Stimulated activated CD8-positive, alpha-beta memory T cell treated with anti-CD3 and anti-CD28 coated beads, Interleukin-7, amount 100 ng/mL, for 24 hours (primary cell): ENCODE measurements around the gene ABL2.
"Not testable (repeated sequence)": the region's sequence is repeated elsewhere in the genome, so short reads cannot be mapped to it uniquely, and the experiment has no call there.

Source experiments
- DNase-seq: peaks from one replicate; pipeline ENCODE4 v3.0.0-alpha.2; 2020; ENCODE audit warnings: low read depth

The ABL2 gene

DNA sequence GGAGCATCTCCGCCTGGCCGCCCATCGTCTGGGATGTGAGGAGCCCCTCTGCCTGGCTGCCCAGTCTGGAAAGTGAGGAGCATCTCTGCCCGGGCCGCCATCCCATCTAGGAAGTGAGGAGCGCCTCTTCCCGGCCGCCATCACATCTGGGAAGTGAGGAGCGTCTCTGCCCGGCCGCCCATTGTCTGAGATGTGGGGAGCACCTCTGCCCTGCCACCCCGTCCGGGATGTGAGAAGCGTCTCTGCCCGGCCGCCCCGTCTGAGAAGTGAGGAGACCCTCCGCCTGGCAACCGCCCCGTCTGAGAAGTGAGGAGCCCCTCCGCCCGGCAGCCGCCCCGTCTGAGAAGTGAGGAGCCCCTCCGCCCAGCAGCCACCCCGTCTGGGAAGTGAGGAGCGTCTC is 94.3 kb downstream of the ABL2 start:
- not testable (repeated sequence) for DNase-seq

DNA sequence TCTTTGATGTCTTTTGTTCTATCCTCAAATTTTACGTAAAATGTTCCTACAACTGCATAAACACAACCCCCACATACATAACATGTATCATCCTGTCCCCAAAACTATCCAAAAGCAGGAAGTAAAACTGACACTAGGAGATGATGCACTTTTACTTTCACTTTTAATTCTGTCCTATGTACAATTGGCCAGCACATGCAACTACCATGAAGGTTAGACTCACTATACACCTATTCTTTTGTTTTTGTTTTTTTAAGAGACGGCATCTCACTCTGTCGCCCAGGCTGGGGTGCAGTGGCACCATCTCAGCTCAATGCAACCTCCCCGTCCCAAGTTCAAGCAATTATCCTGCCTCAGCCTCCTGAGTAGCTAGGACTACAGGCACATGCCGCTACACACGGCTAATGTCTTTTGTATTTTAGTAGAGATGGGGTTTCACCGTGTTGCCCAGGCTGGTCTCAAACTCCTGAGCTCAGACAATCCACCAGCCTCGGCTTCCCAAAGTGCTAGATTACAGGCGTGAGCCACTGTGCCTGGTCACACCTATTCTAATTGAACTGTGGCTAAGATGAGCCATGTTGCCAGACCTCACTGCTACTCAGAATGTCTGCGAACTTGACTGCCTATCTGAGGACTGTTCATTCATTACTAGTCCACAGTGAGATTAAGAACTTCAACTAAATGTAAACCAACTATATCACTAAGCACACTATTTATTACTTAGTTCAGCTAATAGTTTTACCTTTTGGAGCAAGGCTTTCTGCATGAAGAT is 99.6 kb downstream of the ABL2 start:
- DNase-seq: no peak

DNA sequence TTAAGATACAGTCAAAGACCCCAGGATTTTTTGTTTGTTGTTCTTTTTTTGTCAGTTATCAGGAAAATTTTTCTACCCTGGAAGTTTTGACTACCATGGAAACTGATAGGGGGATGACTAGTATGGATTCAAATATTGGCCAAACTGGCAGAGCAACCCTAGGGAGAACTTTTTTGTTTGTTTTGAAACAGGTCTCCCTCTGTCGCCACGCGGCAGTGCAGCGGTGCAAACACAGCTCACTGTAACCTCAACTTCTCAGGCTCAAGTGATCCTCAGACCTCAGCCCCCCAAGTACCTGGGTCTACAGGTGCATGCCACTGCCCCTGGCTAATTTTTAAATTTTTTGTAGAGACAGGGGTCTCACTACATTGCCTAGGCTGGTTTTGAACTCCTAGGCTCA is 101.0 kb downstream of the ABL2 start:
- DNase-seq: no peak

DNA sequence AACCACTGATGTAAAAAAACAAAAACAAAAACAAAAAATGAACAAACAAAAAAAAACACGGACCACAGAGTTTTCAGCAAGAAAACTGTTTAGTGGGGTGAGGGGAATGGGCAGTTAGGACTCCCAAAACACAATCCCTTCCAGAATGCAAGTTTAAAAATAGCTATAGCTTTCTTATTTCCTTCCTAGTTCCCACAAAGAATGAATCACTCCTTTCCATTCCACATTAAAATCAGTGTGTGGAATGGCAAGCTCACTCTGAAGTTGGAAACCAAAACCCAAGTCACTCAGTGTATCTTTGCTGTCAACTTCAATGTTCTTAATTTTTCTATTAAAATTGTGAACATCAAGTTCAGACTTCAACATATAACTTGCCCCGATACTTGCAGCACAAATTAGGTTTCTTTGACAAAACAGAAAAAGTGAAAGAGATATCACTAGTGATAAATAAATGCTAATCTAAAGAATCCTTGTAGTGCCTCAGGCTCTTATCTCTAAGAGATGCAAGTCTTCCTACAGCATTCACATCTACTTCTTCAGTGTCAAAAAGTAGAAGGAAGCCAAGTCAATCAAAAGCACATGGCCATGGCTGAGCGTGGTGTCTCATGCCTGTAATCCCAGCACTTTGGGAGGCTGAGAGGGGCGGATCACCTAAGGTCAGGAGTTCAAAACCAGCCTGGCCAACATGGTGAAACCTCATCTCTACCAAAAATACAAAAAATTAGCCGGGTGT is 102.1 kb downstream of the ABL2 start:
- no peak for DNase-seq

DNA sequence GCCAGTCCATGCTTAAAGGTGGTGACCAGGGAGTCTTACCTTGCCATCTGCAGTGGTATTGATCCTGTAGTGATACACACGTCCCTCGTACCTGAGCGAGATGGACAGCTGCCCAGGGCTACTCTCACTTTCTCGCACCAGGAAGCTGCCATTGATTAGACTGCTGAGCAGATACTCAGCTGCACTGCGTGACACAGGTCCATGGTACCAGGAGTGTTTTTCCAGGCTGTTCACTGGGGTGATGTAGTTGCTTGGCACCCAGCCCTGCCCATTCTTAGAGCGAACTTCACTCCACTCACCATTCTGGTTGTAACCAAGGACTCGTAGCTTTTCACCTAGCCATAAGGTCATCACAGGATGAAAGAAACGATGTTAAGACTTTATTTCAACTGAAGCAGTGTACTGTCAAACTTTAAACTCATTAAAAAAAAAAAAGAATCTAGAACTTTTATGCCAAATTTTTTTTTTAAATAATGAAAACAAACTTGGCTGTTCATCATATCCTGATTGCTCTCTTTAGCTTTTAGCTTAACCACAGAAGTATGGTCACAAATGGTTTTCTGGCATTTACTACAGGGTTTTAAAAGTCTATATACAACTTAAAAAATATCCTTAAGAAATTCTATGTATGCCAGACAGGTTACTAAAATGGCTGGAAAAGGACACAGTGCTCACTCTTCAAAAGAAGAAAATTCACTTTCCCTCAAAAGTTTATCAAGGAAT is 103.0 kb downstream of the ABL2 start:
- DNase-seq: no peak

DNA sequence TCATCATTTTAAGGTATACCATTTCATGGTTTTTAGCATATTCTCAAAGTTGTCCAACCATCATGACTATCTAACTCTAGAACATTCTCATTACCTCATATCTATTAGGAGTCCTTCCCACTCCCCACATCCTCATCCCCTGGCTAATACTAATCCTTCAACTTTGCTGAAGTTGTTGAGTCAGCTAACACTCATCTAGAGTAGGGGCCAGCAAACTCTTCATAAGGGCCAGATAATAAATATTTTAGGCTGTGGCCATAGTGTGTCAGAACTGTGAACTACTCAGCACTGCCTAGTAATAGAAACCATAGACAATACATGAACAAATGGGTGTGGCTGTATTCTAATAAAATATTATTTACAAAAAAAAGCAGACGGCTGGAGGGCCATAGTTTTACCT is 104.6 kb downstream of the ABL2 start:
- no peak for DNase-seq

DNA sequence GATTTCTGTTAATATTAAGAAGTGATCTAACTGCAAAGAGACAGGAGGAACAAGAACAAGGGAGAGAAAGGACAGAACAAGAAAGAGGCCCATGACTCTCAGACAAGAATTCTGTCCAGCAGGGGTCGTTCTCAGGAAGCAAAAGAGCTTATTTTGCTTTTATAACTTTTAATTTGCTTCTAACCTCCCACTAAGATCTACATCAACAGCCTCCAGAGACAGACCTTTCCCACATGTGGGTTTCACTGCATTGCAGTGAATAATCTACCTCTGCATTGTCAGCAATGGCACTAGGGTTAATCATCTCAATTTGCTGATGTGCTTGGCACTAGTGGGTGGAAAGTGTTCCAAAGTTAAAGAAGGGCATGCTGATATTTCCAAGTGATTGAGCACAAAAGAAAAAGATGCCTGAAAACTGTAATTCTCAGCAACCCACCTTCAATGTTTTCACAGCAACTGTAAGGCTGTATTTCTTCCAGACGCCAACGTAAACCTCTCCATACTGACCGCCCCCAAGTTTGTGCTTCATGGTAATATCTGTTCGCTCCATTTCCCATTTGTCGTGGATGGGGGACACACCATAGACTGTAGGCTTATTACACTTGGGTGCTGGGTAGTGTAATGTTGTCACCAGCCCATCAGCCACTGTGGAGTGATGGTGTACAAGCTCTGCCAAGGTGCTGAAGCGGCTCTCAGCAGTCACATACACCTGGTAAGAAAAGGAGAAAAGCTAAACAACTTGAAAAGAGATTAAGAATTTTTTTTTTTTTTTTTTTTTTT is 108.1 kb downstream of the ABL2 start:
- DNase-seq: no peak

DNA sequence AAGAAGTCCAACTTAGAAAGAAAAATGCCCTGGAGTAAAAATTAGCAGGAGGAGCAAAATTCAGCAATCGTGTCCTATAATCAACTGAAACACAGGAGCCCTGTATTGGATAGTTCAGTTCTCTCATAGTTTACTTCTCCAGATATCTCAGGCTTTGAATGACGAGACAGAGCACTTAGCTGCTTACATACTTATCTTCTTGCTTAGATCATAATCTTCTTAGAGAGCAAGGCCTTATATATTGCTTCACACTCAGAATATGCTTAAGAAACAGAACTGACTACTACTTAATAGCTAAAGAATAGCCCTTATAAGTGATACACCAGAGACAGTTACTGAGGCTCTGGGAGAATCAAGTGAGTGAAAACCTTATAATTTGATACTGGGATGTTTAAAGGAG is 108.7 kb downstream of the ABL2 start:
- no peak for DNase-seq

DNA sequence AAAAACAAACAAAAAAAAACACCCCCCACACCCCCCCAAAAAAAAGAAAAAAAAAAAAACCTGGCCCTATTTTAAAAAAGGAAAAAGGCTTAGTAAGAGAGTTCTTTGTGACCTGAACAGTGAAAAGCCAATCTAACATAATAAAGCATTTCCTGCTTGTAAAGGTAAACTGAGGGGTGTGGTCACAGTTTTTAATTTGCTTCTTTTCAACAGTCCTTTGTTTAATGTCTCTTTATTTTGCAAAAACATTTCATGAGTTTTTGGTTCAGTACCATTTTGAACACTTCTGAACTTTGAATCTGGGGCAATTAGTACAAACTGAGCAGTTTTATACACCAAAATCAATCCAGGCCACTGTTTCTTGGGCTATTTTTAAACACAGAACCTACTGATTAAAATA is 110.0 kb downstream of the ABL2 start:
- DNase-seq: no peak

DNA sequence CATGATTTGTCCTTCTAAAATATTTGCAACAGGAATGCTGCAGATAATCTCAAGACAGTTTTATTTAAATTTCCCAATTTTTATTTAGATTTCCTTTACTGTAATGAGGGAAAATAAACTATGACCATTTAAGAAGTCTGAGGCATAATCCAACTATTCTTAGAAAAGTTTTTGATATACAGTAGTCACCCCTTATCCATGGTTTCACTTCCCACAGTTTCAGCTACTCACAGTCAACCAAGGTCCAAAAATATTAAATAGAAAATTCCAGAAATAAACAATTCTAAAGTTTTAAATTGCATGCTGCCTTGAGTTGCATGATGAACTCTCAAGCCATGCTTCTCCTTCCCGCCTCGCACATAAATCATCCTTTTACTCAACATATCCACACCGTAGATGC is 114.3 kb downstream of the ABL2 start:
- no peak for DNase-seq

DNA sequence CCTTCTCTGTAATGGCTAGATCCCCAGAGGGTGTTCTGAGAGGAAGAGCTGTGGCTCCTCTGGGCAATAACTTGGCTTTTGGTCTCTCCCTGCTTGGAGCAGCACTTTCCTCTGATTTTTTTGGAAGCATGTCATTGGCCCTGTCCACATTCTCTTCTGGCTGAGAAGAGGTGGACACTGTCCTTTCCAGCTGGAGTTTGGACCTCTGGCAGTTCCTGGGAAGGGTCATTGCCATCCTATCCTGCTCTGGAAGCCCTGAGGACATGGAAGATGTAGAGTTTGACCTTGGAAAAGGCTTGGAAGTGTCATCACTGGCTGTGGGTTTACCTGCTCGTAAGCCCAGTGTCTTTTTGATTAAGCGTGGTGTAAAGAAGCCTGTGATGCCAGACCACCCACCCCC is 120.8 kb downstream of the ABL2 start:
- DNase-seq: no peak

DNA sequence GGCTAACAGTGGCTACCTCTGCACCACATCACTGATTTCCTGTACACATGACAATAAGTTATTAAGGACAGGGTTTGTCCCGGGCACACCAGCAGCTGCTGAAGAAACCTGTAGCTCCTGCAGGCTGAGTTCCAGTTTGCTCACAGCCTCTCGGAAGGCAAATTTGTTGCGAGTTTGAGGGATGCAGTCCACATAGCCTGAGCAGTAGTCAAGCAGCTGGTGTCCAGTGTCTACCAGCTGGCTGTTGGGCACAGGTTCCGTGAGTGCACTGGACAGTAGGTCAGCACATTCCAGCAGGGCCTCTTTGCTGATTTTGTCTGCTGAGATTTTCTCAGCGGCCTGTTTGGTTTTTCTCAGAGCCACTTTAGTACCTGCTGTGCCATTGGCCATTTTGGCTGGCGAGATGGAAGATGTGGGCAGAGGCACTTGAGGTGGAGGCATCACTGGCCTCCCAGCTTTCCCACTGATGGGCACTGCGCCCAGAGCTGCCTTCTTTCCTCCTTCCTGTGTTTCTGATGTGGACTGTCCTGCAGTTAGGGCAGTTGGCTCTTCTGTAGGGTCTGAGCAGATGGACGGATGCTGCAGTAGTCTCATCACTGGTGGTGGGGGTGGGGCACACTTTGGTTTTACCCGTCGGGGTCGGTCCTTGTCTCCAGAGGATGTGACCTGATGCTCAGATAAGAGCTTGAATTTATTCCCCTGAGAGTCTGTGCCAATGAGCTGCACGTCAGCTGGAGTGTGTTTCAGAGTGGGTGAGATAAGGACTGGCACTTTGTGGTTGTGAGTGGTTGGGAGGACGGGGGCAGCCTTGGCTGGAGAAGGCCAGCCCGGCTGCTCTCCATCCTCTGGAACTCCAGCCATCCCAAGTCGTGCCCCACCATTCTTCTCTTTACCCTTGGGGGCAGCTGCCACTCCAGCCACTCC is 121.5 kb downstream of the ABL2 start:
- no peak for DNase-seq

DNA sequence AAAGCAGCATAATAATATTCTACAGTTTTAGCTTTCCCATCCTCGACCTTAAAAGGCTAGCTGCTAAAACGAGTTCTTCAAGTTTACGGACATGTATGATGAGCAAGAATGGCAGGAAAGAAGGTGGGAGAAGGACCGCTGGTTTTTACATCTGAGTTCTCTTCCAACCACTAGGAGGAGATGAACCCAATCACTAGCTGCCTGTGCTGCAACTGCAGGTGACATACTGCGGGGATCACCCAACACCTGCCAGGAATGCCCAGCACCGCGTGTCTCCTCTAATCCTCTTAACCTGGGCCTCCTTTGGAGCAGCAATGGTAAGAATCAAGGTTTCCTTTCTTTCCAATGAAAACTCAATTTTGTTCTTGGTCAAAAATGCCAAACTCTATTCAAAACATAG is 124.1 kb downstream of the ABL2 start:
- no peak for DNase-seq

DNA sequence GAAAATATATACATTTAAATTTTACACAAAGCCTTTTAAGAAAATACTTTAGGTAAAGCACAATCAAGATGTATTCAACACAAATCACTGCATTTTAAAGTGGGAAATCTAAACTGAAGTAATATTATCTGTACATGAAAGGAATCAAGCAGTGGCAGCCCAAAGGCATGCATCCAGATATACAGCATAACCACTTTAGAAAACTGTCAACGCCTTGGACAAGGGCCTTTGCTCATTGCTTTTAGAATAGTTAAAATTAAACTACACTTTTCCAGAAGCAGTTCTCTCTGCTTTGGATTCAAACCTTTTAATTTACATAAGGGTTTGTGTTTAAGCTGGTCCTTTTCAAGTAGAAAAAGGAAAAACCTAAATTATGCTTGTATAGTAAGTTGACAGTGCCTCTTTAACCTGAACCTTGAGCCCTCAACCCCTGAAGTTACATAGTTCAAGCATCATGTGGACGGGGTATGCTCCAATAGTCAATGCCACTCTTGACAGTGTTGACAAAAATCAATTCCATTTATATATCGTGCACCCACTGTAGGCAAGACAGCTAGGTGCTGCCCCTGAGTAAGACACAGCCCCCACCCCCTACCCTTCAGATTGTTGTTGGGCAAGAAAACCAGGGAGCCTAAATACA is 124.7 kb downstream of the ABL2 start:
- DNase-seq: no peak

DNA sequence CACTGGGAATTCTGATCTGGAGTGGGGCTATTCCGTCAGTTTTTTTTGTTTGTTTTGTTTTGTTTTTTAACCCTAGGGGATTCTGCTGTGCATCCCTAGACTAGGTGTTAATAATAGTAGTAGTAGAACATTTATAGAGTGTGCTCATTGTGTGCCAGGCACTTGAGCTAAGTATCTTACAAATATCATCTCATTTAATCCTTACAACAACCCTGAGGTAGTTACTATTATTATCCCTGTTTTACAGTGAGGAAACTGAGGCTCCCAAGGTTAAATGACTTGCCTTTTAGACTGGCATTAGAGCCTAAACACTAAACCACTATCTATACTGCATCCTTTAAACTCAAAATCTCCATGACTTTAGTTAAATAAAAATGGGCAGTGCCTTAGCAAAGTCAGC is 125.5 kb downstream of the ABL2 start:
- DNase-seq: no peak

DNA sequence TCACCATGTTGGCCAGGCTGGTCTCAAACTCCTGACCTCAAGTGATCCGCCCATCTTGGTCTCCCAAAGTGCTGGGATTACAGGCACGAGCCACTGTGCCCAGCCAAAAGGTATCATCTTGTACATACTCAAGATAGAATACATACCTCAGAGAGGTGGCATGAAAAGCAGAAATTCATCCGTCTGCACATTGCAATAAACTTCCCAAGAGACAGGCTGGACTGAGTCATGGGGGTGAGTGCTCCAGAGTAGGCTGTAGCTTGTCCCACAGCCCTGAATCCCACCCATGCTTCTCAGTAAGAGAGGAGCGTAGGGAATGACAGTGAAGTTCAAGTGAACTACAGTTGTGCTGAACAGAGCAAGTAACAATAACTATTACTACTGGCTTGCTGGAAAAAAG is 127.9 kb downstream of the ABL2 start:
- no peak for DNase-seq

DNA sequence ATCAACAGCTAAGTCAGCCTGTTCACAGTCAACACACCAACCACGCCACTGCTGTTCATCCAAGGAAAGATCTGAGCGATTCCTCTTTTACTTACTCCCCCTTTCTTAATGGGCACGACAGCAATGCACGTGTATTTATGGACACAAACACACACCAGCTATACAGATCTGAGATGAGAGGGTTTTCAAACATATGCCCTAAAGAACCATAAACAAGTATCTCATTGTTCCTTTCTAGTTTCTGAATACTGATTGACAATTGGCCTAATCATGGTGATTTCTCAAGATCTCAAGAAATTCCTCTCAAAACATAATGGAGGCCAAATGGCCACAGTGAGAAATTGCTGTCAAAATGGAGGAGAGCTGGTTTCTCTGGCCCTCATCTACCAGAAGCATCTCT is 129.6 kb downstream of the ABL2 start:
- DNase-seq: no peak

DNA sequence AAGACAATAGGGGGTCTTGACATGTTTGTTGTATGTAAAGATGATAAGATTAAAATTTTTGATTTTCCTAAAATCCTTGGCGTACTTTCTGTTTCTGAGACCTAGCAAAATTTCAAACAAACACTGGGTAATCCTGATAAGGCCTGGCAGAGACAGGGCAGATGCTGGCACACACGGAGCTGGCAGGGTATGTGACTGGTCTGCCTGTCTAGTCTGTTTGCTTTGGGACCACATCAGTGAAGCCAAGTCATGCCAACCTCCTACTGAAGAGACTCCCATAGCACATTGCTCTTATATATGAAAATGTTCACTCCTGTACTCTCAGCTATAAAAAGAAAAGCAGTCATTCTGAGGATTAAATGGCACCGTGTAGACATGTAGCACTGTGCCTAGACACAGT is 133.6 kb downstream of the ABL2 start:
- no peak for DNase-seq

DNA sequence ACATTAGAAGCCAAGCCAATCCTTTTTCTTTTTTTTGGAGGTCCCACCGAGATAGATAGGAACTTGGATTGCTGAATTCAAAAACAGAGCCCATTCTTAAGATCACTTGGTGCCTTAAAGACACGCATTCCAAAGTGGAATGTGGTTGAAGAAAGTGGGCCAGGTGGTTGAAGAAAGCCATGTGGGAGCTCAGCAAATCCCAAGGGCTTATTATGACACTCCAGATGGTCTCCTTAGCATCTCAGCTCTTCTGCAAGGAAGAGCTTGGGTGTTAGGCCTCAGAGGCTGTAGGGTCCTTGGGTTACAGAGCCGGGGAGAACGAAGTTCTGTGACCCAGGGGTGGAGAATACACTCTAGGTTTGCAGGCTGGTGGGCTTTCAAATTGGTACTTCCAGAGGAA is 134.1 kb downstream of the ABL2 start:
- no peak for DNase-seq

DNA sequence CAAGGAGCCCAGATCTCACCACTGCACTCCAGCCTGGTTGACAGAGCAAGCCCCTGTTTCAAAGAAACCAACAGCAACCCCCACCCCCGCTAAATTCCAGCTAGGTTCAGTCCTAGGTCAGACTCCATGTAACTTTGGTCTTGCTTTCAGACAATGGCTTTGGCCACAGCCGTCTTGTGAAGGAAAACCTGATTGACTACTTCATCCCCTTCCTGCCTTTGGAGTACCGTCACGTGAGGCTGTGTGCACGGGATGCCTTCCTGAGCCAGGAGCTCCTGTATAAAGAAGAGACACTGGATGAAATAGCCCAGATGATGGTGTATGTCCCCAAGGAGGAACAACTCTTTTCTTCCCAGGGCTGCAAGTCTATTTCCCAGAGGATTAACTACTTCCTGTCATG is 134.7 kb downstream of the ABL2 start:
- no peak for DNase-seq
